Effector memory CD4-positive, alpha-beta T cell (primary cell): ENCODE data around the gene ANKS1A.

Experiments
- DNase-seq, 3 donors: peaks; one replicate each; pipeline ENCODE4 v3.0.0-alpha.2; 2020
- H3K27ac ChIP-seq: 2 replicates; pipeline ENCODE4 v1.7.0; 2013; ENCODE audit warnings: mild to moderate bottlenecking, low read length, moderate library complexity; ENCODE audit not compliant: insufficient read depth, poor library complexity, severe bottlenecking
- H3K27me3 ChIP-seq: replicated peaks from 2 replicates; pipeline ENCODE4 v1.7.0; 2013; ENCODE audit warnings: mild to moderate bottlenecking, low read length; ENCODE audit not compliant: insufficient read depth, control insufficient read depth, poor library complexity, severe bottlenecking
- H3K36me3 ChIP-seq: 2 replicates; pipeline ENCODE4 v1.7.0; 2013; ENCODE audit warnings: mild to moderate bottlenecking, low read length, moderate library complexity; ENCODE audit not compliant: control insufficient read depth, insufficient read depth
- H3K4me1 ChIP-seq: 2 replicates; pipeline ENCODE4 v1.7.0; 2013; ENCODE audit warnings: low read length, mild to moderate bottlenecking; ENCODE audit not compliant: control insufficient read depth, insufficient read depth, poor library complexity, severe bottlenecking
- H3K4me3 ChIP-seq: 2 replicates; pipeline ENCODE4 v1.7.0; 2013; ENCODE audit warnings: low read length, low read depth, mild to moderate bottlenecking; ENCODE audit not compliant: insufficient read depth, poor library complexity, severe bottlenecking
- H3K9me3 ChIP-seq: 2 replicates; pipeline ENCODE4 v1.7.0; 2013; ENCODE audit warnings: mild to moderate bottlenecking, low read length, moderate library complexity; ENCODE audit not compliant: control insufficient read depth

ANKS1A gene

GRCh38 chr6:34967461-34967860 lies 78.4 kb downstream of the ANKS1A start:
- no peak for DNase-seq
- no peaks in the 10 kb centered on the region for H3K4me1 ChIP-seq
- peaks cover 14% of the 10 kb centered on the region for H3K36me3 ChIP-seq
- H3K9me3 ChIP-seq: no peaks in the 10 kb centered on the region
- no peak overlapping the region for H3K4me3 ChIP-seq
- no peaks in the 10 kb centered on the region for H3K27me3 ChIP-seq
- H3K27ac ChIP-seq: no peak overlapping the region

DNA sequence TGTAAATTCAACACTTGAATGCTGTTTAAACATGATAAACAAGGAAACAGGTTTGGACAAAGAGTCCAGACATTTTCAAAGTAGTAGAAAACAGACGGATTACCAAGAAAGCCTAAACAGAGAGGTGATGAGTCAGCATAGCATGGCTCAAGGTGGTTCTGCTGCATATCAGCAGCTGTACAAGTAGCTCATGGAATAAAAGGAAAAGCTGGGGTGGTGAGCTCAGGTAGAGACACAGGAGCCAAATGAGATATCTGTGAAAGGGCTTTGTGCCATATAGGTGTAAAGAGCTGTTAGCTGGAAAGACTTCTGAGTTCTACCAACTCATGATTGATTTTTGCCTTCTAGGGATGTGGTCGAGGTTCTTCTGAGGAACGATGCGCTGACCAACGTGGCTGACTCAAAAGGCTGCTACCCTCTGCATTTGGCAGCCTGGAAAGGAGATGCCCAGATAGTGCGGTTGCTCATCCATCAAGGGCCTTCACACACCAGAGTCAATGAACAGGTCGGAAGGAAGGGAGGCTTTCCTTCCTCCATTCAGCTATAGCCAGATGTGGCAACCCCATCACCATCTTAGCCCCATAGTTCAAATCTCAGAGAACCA lies 80.7 kb downstream of the ANKS1A start:
- Histone ChIP-seq H3K27ac (no peak overlapping the region), H3K4me1 (no peaks in the 10 kb centered on the region), H3K4me3 (no peak overlapping the region), H3K36me3 (peaks cover 14% of the 10 kb centered on the region), H3K9me3 (no peaks in the 10 kb centered on the region), H3K27me3 (no peaks in the 10 kb centered on the region)
- no peak for DNase-seq

GRCh38 chr6:34970488-34970887 lies 81.4 kb downstream of the ANKS1A start:
- peaks cover 14% of the 10 kb centered on the region for H3K36me3 ChIP-seq
- DNase-seq: no peak
- no peak overlapping the region for H3K4me3 ChIP-seq
- H3K27ac ChIP-seq: no peak overlapping the region
- no peaks in the 10 kb centered on the region for H3K27me3 ChIP-seq
- H3K4me1 ChIP-seq: no peaks in the 10 kb centered on the region
- H3K9me3 ChIP-seq: no peaks in the 10 kb centered on the region

DNA sequence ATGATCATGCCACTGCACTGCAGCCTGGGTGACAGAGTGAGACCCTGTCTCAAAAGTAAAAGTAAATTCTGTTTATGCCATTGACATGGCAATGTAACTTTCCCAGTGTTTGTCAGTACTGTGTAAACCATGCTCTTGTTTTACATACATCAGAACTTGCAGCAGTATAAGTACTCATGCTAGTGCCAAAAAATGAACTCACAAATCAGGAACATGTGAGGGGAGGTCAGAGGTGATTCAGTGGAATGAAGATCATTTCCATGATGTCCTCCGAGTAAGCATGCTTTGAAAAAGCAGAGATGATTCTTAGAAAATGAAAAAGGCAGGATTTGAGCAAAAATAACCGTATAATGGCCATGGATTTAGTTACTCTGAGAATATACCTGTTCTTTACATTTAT lies 81.9 kb downstream of the ANKS1A start:
- no peak overlapping the region for H3K4me3 ChIP-seq
- no peak overlapping the region for H3K27ac ChIP-seq
- H3K27me3 ChIP-seq: no peaks in the 10 kb centered on the region
- H3K36me3 ChIP-seq: peaks cover 14% of the 10 kb centered on the region
- H3K4me1 ChIP-seq: no peaks in the 10 kb centered on the region
- no peak for DNase-seq
- H3K9me3 ChIP-seq: no peaks in the 10 kb centered on the region

- Histone ChIP-seq H3K36me3 (peaks cover 14% of the 10 kb centered on the region), H3K27me3 (no peaks in the 10 kb centered on the region), H3K27ac (no peak overlapping the region), H3K4me3 (no peak overlapping the region), H3K9me3 (no peaks in the 10 kb centered on the region), H3K4me1 (no peaks in the 10 kb centered on the region)
- DNase-seq: no peak
Measured at GRCh38 chr6:34973547-34974248, 84.6 kb downstream of the ANKS1A start.

DNA sequence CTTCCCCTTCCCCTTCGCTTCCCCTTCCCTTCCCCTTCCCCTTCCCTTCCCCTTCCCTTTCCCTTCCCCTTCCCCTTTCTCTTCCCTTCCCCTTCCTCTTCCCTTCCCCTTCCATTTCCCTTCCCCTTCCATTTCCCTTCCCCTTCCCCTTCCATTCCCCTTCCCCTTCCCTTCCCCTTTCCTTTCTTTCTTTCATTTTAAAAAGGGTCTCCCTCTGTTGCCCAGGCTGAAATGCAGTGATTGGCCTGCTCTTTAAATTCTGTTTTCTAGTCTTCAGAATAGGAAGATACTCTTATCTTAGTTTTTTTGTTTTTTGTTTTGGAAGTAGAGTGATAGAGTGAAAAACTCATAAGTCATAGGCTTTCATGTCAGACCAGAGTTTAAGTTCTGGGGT lies 85.2 kb downstream of the ANKS1A start:
- Histone ChIP-seq H3K36me3 (peaks cover 14% of the 10 kb centered on the region), H3K27ac (no peak overlapping the region), H3K4me1 (no peaks in the 10 kb centered on the region), H3K4me3 (no peak overlapping the region), H3K9me3 (no peaks in the 10 kb centered on the region), H3K27me3 (no peaks in the 10 kb centered on the region)
- no peak for DNase-seq

GRCh38 chr6:34976239-34976638 lies 87.2 kb downstream of the ANKS1A start:
- no peaks in the 10 kb centered on the region for H3K27me3 ChIP-seq
- H3K9me3 ChIP-seq: no peaks in the 10 kb centered on the region
- H3K4me3 ChIP-seq: no peak overlapping the region
- H3K4me1 ChIP-seq: no peaks in the 10 kb centered on the region
- H3K36me3 ChIP-seq: no peaks in the 10 kb centered on the region
- DNase-seq: no peak
- H3K27ac ChIP-seq: no peak overlapping the region

DNA sequence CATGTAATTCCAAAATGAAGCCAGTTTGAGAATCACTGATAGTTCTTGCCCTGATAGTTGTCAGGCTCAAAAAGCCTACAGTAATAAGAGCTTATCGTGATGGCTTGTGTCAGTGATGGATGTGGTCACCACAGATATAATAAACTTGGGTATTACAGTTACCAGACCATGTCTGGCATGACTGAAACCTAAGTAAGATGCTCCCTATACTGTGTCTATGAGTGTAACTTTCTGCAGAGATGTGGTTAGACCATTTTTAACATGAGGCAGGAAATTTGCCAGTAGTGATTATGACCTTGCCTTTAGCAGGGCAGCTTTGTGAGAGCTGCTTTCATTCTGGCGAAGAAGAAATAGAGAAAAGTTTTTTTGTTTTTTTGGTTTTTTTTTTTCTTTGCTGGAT lies 90.2 kb downstream of the ANKS1A start:
- DNase-seq: no peak
- H3K4me3 ChIP-seq: no peak overlapping the region
- H3K27ac ChIP-seq: no peak overlapping the region
- H3K27me3 ChIP-seq: no peaks in the 10 kb centered on the region
- peaks cover 17% of the 10 kb centered on the region for H3K36me3 ChIP-seq
- H3K9me3 ChIP-seq: no peaks in the 10 kb centered on the region
- no peaks in the 10 kb centered on the region for H3K4me1 ChIP-seq

DNA sequence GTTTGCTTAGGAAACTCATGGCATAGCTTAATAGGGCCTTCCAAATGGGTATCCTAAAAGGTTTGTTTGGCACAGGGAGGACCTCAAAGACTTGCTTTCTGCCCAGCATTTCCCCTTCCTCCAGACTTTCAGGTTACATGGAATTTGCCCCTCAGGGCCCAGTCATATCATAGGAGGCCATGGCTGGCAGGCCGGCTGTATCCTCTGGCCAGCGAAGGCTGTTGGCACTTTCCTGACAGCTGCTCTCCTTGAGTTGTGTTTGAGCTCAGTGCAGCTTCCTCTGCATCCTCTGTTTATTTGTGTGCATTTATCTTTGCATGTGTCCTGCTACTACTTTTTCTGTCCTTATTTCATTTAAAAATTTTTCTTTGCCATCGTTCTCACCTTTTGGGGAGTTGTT lies 90.9 kb downstream of the ANKS1A start:
- no peak for DNase-seq
- Histone ChIP-seq H3K4me3 (no peak overlapping the region), H3K36me3 (peaks cover 18% of the 10 kb centered on the region), H3K27me3 (no peaks in the 10 kb centered on the region), H3K27ac (no peak overlapping the region), H3K4me1 (no peaks in the 10 kb centered on the region), H3K9me3 (no peaks in the 10 kb centered on the region)

- no peak overlapping the region for H3K4me3 ChIP-seq
- no peaks in the 10 kb centered on the region for H3K4me1 ChIP-seq
- no peak overlapping the region for H3K27ac ChIP-seq
- H3K27me3 ChIP-seq: no peaks in the 10 kb centered on the region
- peaks cover 26% of the 10 kb centered on the region for H3K36me3 ChIP-seq
- H3K9me3 ChIP-seq: no peaks in the 10 kb centered on the region
- DNase-seq: no peak
Measured at GRCh38 chr6:34981366-34981765, 92.3 kb downstream of the ANKS1A start.
